ENCODE measurements around the gene CTAG2.
"Not testable (repeated sequence)": the region's sequence is repeated elsewhere in the genome, so short reads cannot be mapped to it uniquely, and the experiment has no call there.

CTAG2 gene

GRCh38 chrX:154645745-154646378 is 7.5 kb downstream of the CTAG2 start:
- not testable (repeated sequence) for DNase-seq

- not testable (repeated sequence) for DNase-seq
These were observed 9.7 kb downstream of the CTAG2 start for GRCh38 chrX:154643708-154644107.

DNA sequence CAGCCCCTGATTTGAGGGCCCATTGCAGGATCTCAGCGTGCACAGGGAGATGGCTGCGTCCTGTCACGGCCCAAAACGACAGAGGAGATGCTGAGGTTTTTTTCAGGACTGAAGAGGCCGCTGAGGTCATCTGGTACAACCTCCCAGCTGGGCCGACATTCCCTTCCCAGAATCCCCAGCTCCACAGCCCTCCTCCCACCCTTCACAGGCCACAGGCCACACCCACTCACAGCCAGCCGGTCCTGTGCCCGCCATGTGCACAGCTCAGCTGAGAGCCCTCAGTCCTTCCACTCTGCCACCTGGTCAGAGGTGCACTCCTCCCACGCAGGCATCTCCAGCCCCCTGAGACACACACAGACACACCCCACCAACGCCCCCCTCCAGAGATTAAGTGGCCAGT is 11.6 kb downstream of the CTAG2 start:
- DNase-seq: not testable (repeated sequence)

DNA sequence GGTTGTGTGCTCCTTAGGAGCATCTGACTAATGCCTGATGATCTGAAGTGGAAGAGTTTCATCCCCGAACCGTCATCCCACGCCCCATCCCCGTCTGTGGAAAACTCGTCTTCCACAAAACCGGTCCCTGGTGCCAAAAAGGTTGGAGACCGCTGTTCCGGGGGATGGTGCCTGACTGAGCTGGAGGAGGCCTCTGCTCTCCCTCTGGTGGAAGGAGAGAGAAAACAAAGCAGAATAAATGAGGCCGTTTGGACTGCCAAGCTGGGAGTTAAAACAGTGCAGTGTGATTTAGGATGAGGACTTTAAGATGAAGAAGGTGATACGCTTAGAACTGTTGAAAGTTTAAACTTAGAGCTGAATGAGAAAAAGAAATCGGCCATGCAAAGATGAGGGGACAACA is 19.7 kb downstream of the CTAG2 start:
- not testable (repeated sequence) for DNase-seq

GRCh38 chrX:154630949-154631348 is 22.4 kb downstream of the CTAG2 start:
- not testable (repeated sequence) for DNase-seq

DNA sequence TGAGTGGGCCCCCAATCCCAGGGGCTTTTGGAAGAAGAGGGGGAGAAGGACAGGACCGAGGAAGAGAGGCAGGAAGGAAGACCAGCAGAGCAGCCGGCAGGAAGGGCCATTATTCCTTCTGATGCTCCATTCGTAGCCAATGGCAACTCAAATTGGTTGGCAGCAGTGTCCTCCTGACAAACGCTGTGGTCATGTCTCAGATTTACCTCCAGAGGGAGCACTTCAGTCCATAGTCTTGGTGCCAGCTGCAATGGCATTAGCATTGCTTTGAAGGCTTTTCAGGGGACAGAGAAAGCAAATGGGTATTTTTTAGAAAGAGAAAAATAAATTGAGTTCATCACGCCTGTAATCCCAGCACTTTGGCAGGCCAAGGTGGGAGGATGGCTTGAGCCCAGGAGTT is 24.4 kb downstream of the CTAG2 start:
- not testable (repeated sequence) for DNase-seq

DNA sequence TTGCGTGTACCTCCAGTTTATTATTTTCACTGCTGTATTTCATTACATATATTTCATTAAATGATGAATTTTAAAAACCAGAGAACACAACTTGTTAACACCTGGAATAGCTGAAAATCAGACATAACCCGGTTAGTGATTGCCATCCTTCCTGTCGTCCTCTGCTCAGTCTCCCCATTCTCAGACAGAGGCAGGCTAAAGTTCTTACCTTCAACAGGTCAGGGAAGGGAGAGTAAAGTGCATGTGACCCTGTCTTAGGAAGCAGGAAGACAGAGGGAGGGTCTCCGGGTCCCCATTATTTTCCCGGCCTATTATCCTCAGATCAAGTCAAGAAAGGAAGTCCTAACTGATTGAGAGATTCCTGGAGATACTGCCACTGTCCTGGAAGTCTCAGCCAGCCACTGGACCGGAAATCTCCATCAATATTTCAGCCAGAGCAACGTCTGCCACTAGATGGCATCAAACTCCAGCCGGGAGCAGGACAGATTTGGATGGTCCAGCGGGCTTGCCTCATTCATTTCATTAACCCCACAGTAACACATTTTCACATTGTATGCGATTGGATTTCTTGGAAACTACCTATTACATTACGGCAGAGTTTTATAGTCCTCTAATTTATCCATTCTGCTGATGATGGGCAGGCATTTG is 32.5 kb downstream of the CTAG2 start:
- not testable (repeated sequence) for DNase-seq

DNA sequence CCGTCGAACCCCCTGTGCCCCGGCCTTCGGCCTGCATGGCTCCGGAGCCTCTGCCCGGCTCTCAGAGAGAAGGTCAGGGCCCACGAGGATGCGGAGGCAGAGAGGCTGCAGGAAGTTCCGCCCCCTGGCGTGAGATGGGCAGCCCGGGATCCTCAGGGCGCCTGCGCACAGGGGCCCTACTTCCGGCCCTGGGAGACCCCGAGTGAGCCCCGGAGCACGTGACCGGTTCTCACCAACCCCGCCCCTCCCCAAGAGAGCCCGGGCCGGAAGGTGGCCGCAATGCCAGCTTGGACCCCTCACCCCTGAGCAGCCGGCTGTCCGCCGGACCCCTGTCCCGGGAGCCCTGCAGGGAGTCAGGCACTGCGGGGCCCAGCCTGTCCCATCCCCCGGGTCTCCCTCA is 34.2 kb downstream of the CTAG2 start, which contains the start of gene CTAG1B:
TSS of gene CTAG1B (minus strand) at position 101 of the 400 bp plus-strand sequence. CDS start at position 37, 64 bp downstream.
- DNase-seq: not testable (repeated sequence)

GRCh38 chrX:154613586-154613985 is 39.8 kb downstream of the CTAG2 start:
- not testable (repeated sequence) for DNase-seq

GRCh38 chrX:154611146-154611545 is 42.2 kb downstream of the CTAG2 start:
- DNase-seq: not testable (repeated sequence)

DNA sequence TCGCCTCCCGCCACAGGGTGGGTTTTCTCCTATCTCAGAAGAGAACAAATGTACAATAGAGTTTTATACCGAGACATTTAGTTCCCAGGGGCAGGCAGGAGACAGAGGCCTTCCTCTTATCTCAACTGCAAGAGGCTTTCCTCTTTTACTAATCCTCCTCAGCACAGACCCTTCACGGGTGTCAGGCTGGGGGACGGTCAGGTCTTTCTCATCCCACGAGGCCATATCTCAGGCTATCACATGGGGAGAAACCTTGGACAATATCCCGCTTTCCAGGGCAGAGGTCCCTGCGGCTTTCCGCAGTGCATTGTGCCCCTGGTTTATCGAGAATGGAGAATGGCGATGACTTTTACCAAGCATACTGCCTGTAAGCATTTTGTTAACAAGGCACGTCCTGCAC is 44.6 kb downstream of the CTAG2 start:
- not testable (repeated sequence) for DNase-seq

GRCh38 chrX:154607976-154608375 is 45.4 kb downstream of the CTAG2 start:
- not testable (repeated sequence) for DNase-seq

GRCh38 chrX:154607370-154607769 is 46.0 kb downstream of the CTAG2 start:
- no peak for DNase-seq

DNA sequence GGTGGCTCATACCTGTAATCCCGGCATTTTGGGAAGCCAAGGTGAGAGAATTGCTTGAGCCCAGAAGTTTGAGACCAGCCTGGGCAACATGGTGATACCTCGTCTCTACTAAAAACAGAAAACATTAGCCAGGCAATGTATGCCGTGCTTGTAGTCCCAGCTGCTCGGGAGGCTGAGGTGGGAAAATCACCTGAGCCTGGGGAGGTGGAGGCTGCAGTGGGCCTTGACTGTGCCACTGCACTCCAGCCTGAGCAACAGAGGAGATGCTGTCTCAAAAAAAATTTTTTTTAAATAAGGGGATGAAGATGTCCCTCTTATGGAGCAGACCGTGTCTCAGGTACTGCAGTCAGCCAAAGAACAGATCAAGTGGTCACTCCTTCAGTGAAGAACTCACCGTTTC is 47.8 kb downstream of the CTAG2 start:
- DNase-seq: no peak

- DNase-seq: no peak
These were observed 49.6 kb downstream of the CTAG2 start for GRCh38 chrX:154603438-154604430.

GRCh38 chrX:154602766-154603437 is 50.5 kb downstream of the CTAG2 start:
- DNase-seq: no peak

- no peak for DNase-seq
These were observed 51.2 kb downstream of the CTAG2 start for GRCh38 chrX:154602226-154602625.
